GM19239 (cell line): ENCODE data around the gene ZNF558.
"Not testable (repeated sequence)": the region's sequence is repeated elsewhere in the genome, so short reads cannot be mapped to it uniquely, and the experiment has no call there.

Experiments used
- DNase-seq: peaks from one replicate; pipeline ENCODE4 v3.0.0; 2011; ENCODE audit warnings: low spot score; ENCODE audit not compliant: insufficient read length
- FAIRE-seq: peaks from 2 replicates; lab custom pipeline; 2011; peaks lifted over from hg19 to GRCh38; lab: Jason Lieb, UNC

Gene ZNF558

DNA sequence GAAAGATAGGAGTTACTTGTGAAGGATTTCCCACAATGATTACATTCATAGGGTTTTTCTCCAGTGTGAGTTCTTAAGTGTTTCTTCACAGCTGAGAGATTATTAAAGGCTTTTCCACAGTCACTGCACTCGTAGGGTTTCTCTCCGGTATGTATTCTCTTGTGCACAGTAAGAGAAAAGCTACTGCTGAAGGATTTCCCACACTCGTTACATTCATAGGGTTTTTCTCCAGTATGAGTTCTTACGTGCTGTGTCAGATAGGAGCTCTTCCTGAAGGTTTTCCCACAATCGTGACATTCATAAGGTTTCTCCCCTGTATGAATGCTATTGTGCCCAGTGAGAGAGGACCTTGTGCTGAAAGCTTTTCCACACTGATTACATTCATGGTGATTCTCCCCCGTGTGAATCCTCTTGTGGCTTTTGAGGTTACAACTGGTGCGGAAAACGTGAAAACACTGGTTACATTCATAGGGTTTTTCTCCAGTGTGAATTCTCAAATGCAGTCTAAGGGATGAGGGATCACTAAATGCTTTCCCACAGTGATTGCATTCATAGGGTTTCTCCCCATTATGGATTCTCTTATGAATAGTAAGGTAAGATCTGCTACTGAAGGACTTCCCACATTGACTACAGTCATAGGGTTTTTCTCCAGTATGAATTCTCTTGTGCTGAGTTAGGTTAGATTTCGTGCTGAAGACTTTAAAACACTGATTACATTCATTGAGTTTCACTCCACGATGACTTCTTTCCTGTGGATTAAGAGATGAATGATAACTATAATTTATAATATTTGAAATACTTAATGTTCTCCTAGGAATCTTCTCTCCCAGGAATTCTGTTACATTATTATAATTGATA is 20.6 kb downstream of the ZNF558 start:
- FAIRE-seq, result no peak

DNA sequence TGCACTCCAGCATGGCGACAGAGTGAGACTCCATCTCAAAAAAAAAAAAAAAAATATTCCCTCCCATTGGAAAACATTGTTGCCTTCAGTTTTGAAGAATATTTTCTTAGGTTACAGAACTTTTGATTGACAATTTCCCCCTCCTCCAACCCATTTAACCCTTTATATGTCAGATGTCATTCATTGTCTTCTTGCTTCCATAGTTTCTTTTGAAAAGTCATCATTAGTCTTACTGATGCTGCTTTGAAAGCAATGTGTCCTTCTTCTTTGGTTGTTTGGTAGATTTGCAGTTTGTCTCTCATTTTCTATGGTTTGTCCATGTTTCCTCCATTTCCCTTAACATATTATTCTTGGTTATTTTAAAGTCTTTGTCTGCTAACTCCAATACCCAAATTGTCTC is 25.4 kb downstream of the ZNF558 start:
- DNase-seq (no peak), FAIRE-seq (no peak)

More for the DNA sequence above, 20.6 kb downstream of the ZNF558 start:
- DNase-seq, result no peak

DNA sequence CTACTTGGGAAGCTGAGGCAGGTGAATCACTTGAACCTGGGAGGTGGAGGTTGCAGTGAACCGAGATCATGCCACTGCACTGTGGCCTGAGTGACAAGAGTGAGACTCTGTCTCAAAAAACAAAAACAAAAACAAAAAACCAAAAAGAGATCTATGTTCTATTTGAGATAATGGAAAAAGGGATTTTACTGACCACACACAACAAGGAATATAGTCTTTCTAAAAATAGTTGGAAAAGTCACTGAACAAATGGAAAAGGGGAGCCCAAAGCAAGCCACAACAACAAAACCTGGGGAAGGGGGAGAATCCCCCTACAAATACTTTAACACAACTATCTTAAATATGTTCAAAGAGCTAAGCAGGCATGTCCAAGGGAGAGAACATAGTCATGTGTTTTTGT is 37.3 kb downstream of the ZNF558 start:
- FAIRE-seq, result no peak

DNA sequence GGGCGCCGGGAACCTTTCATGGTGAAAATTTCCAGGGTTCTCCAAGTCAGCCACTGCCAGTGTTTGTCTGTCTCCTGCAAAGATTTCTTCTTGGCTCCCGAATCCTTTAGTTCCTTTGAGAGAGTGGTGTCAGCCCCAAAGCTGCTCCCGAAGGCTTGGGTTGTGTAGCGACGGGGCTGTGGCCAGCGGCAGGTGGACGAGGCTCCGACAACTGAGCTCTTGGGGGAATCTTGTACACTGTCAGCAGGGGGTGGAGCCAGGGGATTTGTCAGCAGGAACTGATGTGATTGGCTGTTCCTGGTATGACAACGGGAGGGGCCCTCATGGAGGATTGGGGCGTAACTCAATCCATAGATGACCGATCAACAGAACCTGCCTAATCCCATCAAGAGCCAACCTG is 58.5 kb downstream of the ZNF558 start:
- FAIRE-seq, result not testable (repeated sequence)

More for the DNA sequence above, 37.3 kb downstream of the ZNF558 start:
- no peak for DNase-seq

DNA sequence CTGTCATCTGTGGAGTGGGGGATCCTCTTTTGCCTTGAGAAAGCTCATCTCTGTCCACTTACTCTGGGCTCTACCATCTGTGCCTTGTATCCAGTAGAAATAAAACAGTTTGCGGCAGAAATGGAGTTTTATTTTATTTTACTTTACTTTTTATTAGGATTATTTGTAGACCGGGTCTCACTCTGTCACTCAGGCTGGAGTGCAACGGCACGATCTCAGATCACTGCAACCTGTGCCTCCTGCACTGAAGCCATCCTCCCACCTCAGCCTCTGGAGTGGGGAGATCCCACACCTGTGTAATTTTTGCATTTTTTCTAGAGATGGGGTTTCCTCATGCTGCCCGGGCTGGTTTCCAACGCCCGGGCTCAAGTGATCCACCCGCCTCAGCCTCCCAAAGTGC is 62.8 kb downstream of the ZNF558 start:
- not testable (repeated sequence) for FAIRE-seq

More for the DNA sequence above, 58.5 kb downstream of the ZNF558 start:
- not testable (repeated sequence) for DNase-seq

DNA sequence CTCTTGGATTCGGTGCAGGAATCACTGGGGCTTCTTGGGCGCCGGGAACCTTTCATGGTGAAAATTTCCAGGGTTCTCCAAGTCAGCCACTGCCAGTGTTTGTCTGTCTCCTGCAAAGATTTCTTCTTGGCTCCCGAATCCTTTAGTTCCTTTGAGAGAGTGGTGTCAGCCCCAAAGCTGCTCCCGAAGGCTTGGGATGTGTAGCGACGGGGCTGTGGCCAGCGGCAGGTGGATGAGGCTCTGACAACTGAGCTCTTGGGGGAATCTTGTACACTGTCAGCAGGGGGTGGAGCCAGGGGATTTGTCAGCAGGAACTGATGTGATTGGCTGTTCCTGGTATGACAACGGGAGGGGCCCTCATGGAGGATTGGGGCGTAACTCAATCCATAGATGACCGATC is 64.8 kb downstream of the ZNF558 start:
- not testable (repeated sequence) for DNase-seq, FAIRE-seq

More for the DNA sequence above, 62.8 kb downstream of the ZNF558 start:
- DNase-seq, result not testable (repeated sequence)
